ENCODE results near the gene ISCU.

ISCU gene

DNA sequence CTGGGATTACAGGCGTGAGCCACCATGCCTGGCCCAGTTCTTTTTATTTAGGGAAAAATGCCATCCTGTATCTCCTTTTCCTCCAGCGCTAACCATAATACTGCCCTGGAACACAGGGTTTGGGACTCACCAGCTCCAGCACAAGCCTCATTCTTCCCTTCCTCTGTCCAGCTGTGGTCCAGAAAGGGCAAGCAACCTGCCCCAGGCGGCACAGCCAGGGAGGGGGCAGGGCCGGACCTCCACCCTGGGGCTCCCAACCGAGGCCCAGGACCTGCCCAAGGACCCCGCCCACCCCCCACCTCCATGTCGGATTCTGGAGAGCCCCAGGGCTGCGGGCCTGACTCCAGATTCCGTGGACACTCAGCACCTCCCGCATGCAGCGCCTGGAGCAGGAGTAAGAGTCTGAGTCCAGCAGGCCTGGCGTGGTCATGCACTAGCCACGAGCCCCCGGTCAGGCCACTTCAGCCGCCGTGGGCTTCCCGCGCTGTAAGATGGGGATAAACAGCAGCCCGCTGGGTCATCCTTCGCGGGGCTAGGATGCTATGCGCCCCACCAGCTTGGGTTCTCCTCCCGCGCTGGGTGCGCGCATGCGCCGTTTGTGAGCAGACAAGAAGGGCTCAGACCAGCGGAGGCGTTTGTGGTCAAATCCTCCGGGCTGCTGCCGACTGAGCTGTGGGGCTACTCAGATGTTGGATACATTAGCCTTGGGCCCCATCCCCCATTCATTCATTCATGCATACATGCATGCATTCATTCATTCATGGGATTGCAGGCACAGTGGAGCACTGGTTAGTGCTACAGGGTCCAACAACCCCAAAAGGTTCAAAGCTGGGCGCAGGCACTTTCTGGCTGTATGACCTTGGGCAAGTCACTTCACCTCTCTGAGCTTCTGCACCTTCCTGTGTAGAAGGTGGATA is 19.2 kb downstream of the ISCU start:
- TF ChIP-seq, protein P1, sequence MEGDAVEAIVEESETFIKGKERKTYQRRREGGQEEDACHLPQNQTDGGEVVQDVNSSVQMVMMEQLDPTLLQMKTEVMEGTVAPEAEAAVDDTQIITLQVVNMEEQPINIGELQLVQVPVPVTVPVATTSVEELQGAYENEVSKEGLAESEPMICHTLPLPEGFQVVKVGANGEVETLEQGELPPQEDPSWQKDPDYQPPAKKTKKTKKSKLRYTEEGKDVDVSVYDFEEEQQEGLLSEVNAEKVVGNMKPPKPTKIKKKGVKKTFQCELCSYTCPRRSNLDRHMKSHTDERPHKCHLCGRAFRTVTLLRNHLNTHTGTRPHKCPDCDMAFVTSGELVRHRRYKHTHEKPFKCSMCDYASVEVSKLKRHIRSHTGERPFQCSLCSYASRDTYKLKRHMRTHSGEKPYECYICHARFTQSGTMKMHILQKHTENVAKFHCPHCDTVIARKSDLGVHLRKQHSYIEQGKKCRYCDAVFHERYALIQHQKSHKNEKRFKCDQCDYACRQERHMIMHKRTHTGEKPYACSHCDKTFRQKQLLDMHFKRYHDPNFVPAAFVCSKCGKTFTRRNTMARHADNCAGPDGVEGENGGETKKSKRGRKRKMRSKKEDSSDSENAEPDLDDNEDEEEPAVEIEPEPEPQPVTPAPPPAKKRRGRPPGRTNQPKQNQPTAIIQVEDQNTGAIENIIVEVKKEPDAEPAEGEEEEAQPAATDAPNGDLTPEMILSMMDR (conservative IDR thresholded peaks at IDR 0.05; ENCODE audit: control insufficient read depth, insufficient read depth, low read depth, low read length): no peak
- H3K4me3 ChIP-seq (ENCODE audit: control insufficient read depth, low read depth, low read length): no peak overlapping the region
- DNase-seq (ENCODE audit: low read depth): no peak

DNA sequence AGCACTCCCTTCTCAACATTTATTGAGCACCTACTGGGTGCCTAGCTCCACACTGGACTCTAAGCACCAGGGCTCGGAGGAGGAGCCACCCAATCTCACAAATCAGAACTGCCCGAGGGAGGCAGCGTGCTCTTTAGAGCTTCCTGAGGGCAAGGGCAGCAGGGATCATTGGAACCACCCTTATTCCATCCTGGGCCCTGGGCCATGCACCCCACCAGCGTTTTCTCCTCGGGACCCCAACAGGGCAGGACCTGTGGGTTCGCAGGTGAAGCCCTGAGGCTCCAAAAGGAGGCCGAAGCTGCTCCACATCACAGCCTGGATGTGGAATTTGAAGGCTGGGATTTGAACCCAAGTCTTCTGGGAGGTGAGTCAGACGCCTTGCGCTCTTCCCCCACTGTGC is 20.1 kb downstream of the ISCU start:
- no peak overlapping the region for H3K4me3 ChIP-seq (ENCODE audit: control insufficient read depth, low read depth, low read length)
- TF ChIP-seq, protein P1 (conservative IDR thresholded peaks at IDR 0.05; ENCODE audit: control insufficient read depth, insufficient read depth, low read depth, low read length): no peak
- no peak for DNase-seq (ENCODE audit: low read depth)

DNA sequence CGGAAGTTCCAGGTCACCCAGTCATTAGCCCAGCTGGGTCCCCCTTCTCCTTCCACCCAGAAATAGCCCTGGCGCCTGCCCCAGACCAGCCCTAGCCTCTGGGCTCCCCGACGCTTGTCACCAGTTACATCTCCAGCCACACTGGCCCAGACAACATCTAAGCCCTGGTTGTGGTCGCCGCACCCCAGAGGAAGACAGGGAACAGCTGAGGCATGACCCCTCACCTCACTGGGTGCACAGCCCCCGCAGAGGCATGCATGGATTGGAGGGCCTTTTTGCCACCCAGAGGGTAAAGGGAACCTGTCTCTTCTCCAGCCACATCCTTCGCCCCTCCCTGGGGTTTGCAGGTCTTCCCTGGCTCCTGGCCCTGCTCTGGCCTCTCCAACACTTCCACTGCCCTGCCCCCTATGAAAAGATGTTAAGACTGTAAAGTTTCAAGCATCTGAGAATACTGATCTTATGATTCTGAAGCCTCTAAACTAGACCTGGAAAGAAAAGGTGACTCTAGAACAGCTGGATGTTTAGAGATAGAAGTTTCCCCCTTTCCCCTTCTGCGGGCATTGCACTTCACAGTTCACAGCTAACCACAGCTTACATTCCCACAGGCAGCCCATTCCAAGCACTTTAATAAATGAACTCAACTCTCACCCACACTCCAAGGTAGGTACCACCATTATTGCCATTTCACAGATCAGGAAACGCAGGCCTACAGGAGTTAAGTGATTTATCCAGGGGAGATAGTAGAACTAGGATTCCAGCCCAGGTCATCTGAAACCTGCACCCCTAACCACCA is 20.8 kb downstream of the ISCU start:
- no peak overlapping the region for H3K4me3 ChIP-seq (ENCODE audit: control insufficient read depth, low read depth, low read length)
- TF ChIP-seq, protein P1 (conservative IDR thresholded peaks at IDR 0.05; ENCODE audit: control insufficient read depth, insufficient read depth, low read depth, low read length): no peak
- no peak for DNase-seq (ENCODE audit: low read depth)

DNA sequence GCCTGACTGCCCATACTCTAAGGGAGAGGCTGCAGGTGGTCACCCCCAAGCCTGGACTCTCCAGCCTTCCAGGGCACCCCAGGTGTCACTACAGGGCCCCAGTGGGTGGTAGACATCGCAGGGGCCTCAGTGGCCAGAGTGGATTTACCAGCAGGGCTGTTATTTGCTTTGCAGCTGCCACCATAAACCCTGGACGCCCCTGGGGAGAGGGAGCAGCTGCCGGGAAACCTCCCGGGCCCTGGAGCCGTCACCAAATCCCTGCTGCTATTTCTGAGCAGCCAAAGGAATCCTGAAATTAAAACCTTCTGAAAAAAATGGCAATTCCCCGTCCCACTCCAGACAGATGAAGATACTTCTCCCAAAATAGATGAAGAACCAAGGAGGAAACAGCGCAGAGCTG is 21.6 kb downstream of the ISCU start:
- TF ChIP-seq, protein P1 (conservative IDR thresholded peaks at IDR 0.05; ENCODE audit: control insufficient read depth, insufficient read depth, low read depth, low read length): no peak
- DNase-seq (ENCODE audit: low read depth): no peak

DNA sequence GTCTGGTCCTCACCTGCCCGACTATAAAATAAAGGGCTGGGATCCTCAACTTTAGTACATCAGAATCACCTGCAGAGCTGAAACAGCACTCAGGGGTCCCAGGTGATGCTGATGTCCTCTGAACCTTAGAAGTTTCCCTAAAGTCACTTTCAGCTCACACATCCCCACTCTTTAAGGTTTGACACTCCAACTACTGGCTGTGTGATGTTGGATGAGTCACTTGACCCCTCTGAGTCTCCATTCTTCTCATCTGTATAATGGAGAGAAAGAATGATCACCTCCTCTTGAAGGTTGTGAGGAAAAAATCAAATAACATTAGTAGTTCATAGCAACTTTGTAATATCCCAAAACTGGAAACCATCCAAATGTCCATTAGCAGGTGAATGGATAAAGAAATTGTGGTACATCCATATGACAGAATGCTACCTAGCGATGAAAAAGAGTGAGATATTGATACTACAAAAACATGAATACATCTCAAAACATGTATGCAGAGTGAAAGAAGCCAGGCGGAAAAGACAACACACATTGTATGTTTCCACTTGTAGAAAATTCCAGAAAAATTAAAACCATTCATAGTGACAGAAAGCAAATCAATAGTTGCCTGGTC is 22.2 kb downstream of the ISCU start:
- no peak overlapping the region for H3K4me3 ChIP-seq (ENCODE audit: control insufficient read depth, low read depth, low read length)
- TF ChIP-seq, protein P1 (conservative IDR thresholded peaks at IDR 0.05; ENCODE audit: control insufficient read depth, insufficient read depth, low read depth, low read length): no peak
- no peak for DNase-seq (ENCODE audit: low read depth)

More for the DNA sequence above, 21.6 kb downstream of the ISCU start:
- no peak overlapping the region for H3K4me3 ChIP-seq (ENCODE audit: control insufficient read depth, low read depth, low read length)

DNA sequence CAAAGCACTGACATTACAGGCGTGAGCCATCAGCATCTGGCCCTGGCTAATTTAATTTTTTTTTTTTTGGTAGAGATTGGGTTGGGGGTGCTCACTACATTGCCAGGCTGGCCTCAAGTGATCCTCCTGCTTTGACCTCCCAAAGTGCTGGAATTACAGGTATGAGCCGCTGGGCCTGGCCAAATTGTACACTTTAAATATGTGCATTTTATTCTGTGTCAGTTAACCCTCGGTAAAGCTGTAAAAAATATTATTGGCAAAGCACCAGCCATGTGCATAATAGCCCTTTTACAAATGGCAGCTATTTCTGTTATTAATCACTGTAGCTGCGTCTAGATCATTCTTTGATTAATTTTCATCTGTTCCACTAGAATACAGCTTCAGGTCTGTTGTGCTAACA is 23.5 kb downstream of the ISCU start:
- TF ChIP-seq, protein P1 (conservative IDR thresholded peaks at IDR 0.05; ENCODE audit: control insufficient read depth, insufficient read depth, low read depth, low read length): no peak
- H3K4me3 ChIP-seq (ENCODE audit: control insufficient read depth, low read depth, low read length): no peak overlapping the region
- no peak for DNase-seq (ENCODE audit: low read depth)

Data from fibroblast of mammary gland (primary cell).